Ovary (tissue), 9 donors: ENCODE results near the gene SHROOM4. TPM values are rescaled to one million over a fixed set of nuclear protein-coding genes. Genes with fewer than 3 reads are reported as not detected.

Experiments used
- DNase-seq, 5 donors: peaks; one replicate each; pipeline ENCODE4 v3.0.0-alpha.2; 2019 to 2020
- H3K27ac ChIP-seq, 2 donors: fragments of 200-600 bp; one replicate each; pipeline versions ENCODE4 v1.5.1 to v1.8.0; 2019 to 2022
- H3K27me3 ChIP-seq: fragments of 200-600 bp; one replicate; pipeline ENCODE4 v1.8.0; 2022
- H3K36me3 ChIP-seq: fragments of 200-600 bp; sonication (generic); one replicate; pipeline ENCODE4 v1.5.1; 2019
- H3K4me1 ChIP-seq: one replicate; pipeline ENCODE4 v1.8.1; 2013; ENCODE audit warnings: mild to moderate bottlenecking, moderate library complexity; ENCODE audit not compliant: insufficient read depth
- H3K4me3 ChIP-seq: fragments of 200-600 bp; sonication (generic); one replicate; pipeline ENCODE4 v1.5.1; 2017
- H3K9me3 ChIP-seq, 2 donors: fragments of 200-600 bp in 1 of 2; sonication (generic) in 1 of 2; one replicate each; pipeline versions ENCODE4 v1.5.1 to v1.8.1; 2013 to 2019; ENCODE audit warnings: mild to moderate bottlenecking in 1 of 2, moderate library complexity in 1 of 2
- CTCF ChIP-seq, 3 donors: fragments of 450-650 bp in 2 of 3; fragments of 200-600 bp in 1 of 3; IDR thresholded peaks; one replicate each; pipeline versions ENCODE4 v1.5.1 to v1.8.0; 2016 to 2022; ENCODE audit warnings: antibody characterized with exemption in 3 of 3, mild to moderate bottlenecking in 1 of 3
- EP300 ChIP-seq: sonication (generic); formaldehyde crosslinking; IDR thresholded peaks from one replicate; pipeline ENCODE4 v1.6.1; 2017; ENCODE audit warnings: antibody characterized with exemption
- POLR2A ChIP-seq: fragments of 450-650 bp; IDR thresholded peaks from one replicate; pipeline ENCODE4 v1.6.1; 2017; ENCODE audit warnings: antibody characterized with exemption, mild to moderate bottlenecking, moderate library complexity
- WGBS, 3 donors: extraction: QIAGEN DNeasy Blood & Tissue Kit in 1 of 3; methylation state at CpG; one replicate each; pipeline versions ENCODE4 v1.1.5 to v1.1.7; 2013 to 2017; 5-methylcytosine and 5-hydroxymethylcytosine counted together
- intact Hi-C, 4 donors: fragments of 100-400 bp; cut with DNase I; formaldehyde crosslinking; loops; one replicate each; pipeline versions ENCODE4 v1.11.0 to v1.15.1; 2022 to 2023
- polyA plus RNA-seq, 2 donors: library from polyadenylated mRNA; stranded (reverse); fragments of 200-250 nt in 1 of 2; fragments of 350-450 nt in 1 of 2; fragmentation: Illumina TruSeq in 1 of 2; extraction: RNeasy Lipid Tissue Mini Kit (QIAGEN cat#74804) in 1 of 2; gene quantifications; one replicate each; pipeline ENCODE4 v1.2.3, GENCODE V29; 2013 to 2014
- small RNA-seq: library from RNA; depleted of rRNA; stranded (forward); fragments of <200 nt; gene quantifications from one replicate; pipeline ENCODE3, GENCODE V24; 2016
- total RNA-seq, 7 donors: library from RNA; depleted of rRNA in 2 of 7; stranded (reverse); fragments of >200 nt in 2 of 7; fragmentation: NEBNext Ultra II Directional in 3 of 7; extraction: Animal tissue kit (Norgen Biotek cat#: 25700) in 3 of 7; gene quantifications; one replicate each; pipeline versions ENCODE4 v1.1.0 to v1.2.4, GENCODE V29; 2016 to 2023
- donor health status: DM: no; HTN: no; CAD: no; lungs with moderate emphysema.
- donor health status: DM: no; HTN: no; CAD: no.
- donor health status: Bipolar disorder and iron deficiency.
- donor health status: DM: yes; HTN: yes; CAD: no.
- donor health status: DM: no; HTN: no; CAD: no.
- donor health status: DM: yes; HTN: yes; CAD: no.

SHROOM4 gene
- total and polyA plus RNA-seq, 9 donors: 1.7 to 7.2 (median 3.1) TPM

GRCh38 chrX:50577326-50577725 lies 236.7 kb downstream of the SHROOM4 start:
- intact Hi-C loops: no loop called here
- Histone ChIP-seq H3K27ac (no peak overlapping the region), H3K27me3 (no peaks in the 10 kb centered on the region), H3K36me3 (no peaks in the 10 kb centered on the region), H3K4me1 (no peaks in the 10 kb centered on the region), H3K4me3 (no peak overlapping the region), H3K9me3 (no peaks in the 10 kb centered on the region)
- TF ChIP-seq POLR2A (no peak), EP300 (no peak)
- WGBS, 3 donors: 21 to 52% (median 39%) methylated on average over 1 of the region's 1 CpG
- no peak for DNase-seq

- no peaks in the 10 kb centered on the region for H3K27me3 ChIP-seq
- intact Hi-C loops: no loop called here
- 8 to 21% (median 10%) methylated on average over 1 of the region's 1 CpG for WGBS, 3 donors
- TF ChIP-seq CTCF (IDR thresholded peaks at IDR 0.05) (no peak), EP300 (no peak), POLR2A (no peak)
- H3K36me3 ChIP-seq: no peaks in the 10 kb centered on the region
- DNase-seq: no peak
- no peaks in the 10 kb centered on the region for H3K4me1 ChIP-seq
- no peak overlapping the region for H3K4me3 ChIP-seq
- no peak overlapping the region for H3K27ac ChIP-seq
- no peaks in the 10 kb centered on the region for H3K9me3 ChIP-seq
Observed at GRCh38 chrX:50567636-50568035, 246.4 kb downstream of the SHROOM4 start.

GRCh38 chrX:50565718-50566117 lies 248.3 kb downstream of the SHROOM4 start:
- no peaks in the 10 kb centered on the region for H3K9me3 ChIP-seq
- DNase-seq: no peak
- H3K4me3 ChIP-seq: no peak overlapping the region
- no peaks in the 10 kb centered on the region for H3K36me3 ChIP-seq
- intact Hi-C loops: no loop called here
- no peaks in the 10 kb centered on the region for H3K4me1 ChIP-seq
- TF ChIP-seq EP300 (no peak), CTCF (IDR thresholded peaks at IDR 0.05) (no peak), POLR2A (no peak)
- WGBS, 3 donors: 40 to 64% (median 61%) methylated on average over 4 of the region's 4 CpGs
- no peaks in the 10 kb centered on the region for H3K27me3 ChIP-seq
- H3K27ac ChIP-seq: no peak overlapping the region

Small RNA genes lying within 50 kb of the gene (small RNA-seq; reads per million reads assigned to genes)
- not detected for gene RNU6-935P

Other genes starting within 250 kb of the SHROOM4 start
- not detected for gene BMP15, start 96.5 kb upstream of the SHROOM4 start, total RNA-seq
- under 1 TPM in 1 of 2 donors, not detected in 1; 0.06 TPM for gene BMP15, start 96.5 kb upstream of the SHROOM4 start, polyA plus RNA-seq